B cell (primary cell): ENCODE data around the gene IL36RN. TPM values are rescaled to one million over a fixed set of nuclear protein-coding genes. Genes with fewer than 3 reads are reported as not detected.

Source experiments
- ATAC-seq: fragments of 200-7000 bp; cut with Tn5 transposase; one replicate; pipeline ENCODE4 v1.10.0; 2021; ENCODE audit warnings: low read depth, mild to moderate bottlenecking, moderate number of reproducible peaks, moderate library complexity
- CTCF ChIA-PET: fragments of 350-600 bp; sonication (Branson Sonifier 250); formaldehyde crosslinking; loops from one replicate; lab custom pipeline; 2021; ENCODE audit warnings: antibody characterized with exemption, inconsistent platforms; lab: Charles Lee
- POLR2A ChIA-PET: fragments of 350-600 bp; sonication (Branson Sonifier 250); formaldehyde crosslinking; loops from one replicate; lab custom pipeline; 2021; ENCODE audit warnings: antibody characterized with exemption; lab: Charles Lee
- DNase-seq: peaks from one replicate; pipeline ENCODE4 v3.0.0; 2013
- H2AFZ ChIP-seq: 2 replicates; pipeline ENCODE4 v1.6.1; 2012; ENCODE audit warnings: mild to moderate bottlenecking, low read depth, low read length; ENCODE audit not compliant: insufficient read depth, poor library complexity, severe bottlenecking
- H3K27ac ChIP-seq, 2 donors: 1 replicate in 1 of 2; 2 replicates in 1 of 2; pipeline ENCODE4 v1.5.1; 2012 to 2013; ENCODE audit warnings: low read length in 2 of 2, mild to moderate bottlenecking in 2 of 2, moderate library complexity in 1 of 2
- H3K27me3 ChIP-seq, 4 experiments: fragments of 200-600 bp in 1 of 4; sonication (generic) in 1 of 4; replicated peaks in 1 of 4; 1 replicate in 2 of 4; 2 replicates in 2 of 4; pipeline versions ENCODE4 v1.6.1 to v1.7.0; 2013 to 2016; ENCODE audit warnings: low read length in 3 of 4, mild to moderate bottlenecking in 2 of 4, mixed read lengths in 1 of 4, moderate library complexity in 1 of 4; ENCODE audit not compliant: insufficient read depth in 4 of 4, control insufficient read depth in 3 of 4; ENCODE audit errors: control extremely low read depth in 1 of 4
- H3K36me3 ChIP-seq, 2 experiments: replicated peaks in 1 of 2; 1 replicate in 1 of 2; 2 replicates in 1 of 2; pipeline versions ENCODE4 v1.6.1 to v1.7.1; 2013; ENCODE audit warnings: low read length in 1 of 2; ENCODE audit not compliant: insufficient read depth in 2 of 2, control insufficient read depth in 1 of 2; ENCODE audit errors: control extremely low read depth in 1 of 2, extremely low read depth in 1 of 2
- H3K4me1 ChIP-seq, 2 donors: fragments of 200-600 bp in 1 of 2; sonication (generic) in 1 of 2; 1 replicate in 1 of 2; 2 replicates in 1 of 2; pipeline versions ENCODE4 v1.5.1 to v1.6.1; 2013 to 2017; ENCODE audit warnings: low read length in 2 of 2; ENCODE audit not compliant: control insufficient read depth in 2 of 2, insufficient read depth in 2 of 2
- H3K4me2 ChIP-seq: replicated peaks from 2 replicates; pipeline ENCODE3; 2012; ENCODE audit warnings: mild to moderate bottlenecking, low read depth, low read length; ENCODE audit not compliant: poor library complexity, severe bottlenecking
- H3K4me3 ChIP-seq, 5 experiments: fragments of 200-600 bp in 1 of 5; sonication (generic) in 1 of 5; 1 replicate in 3 of 5; 2 replicates in 2 of 5; pipeline versions ENCODE4 v1.5.1 to v1.7.0; 2011 to 2016; ENCODE audit warnings: low read length in 4 of 5, mild to moderate bottlenecking in 4 of 5, low read depth in 2 of 5, control low read depth in 1 of 5, moderate library complexity in 1 of 5; ENCODE audit not compliant: insufficient read depth in 1 of 5; ENCODE audit errors: control extremely low read depth in 1 of 5, extremely low read depth in 1 of 5
- H3K79me2 ChIP-seq: fragments of 200-600 bp; sonication (generic); one replicate; pipeline ENCODE4 v1.6.0; 2016; ENCODE audit warnings: low read length; ENCODE audit not compliant: control insufficient read depth, insufficient read depth
- H3K9ac ChIP-seq: fragments of 200-600 bp; sonication (generic); 2 replicates; pipeline ENCODE4 v1.6.1; 2017; ENCODE audit warnings: mild to moderate bottlenecking, low read length, moderate library complexity
- H3K9me3 ChIP-seq, 3 donors: one replicate each; pipeline versions ENCODE4 v1.6.1 to v1.7.1; 2013; ENCODE audit warnings: low read length in 2 of 3; ENCODE audit not compliant: control insufficient read depth in 2 of 3, insufficient read depth in 1 of 3; ENCODE audit errors: control extremely low read depth in 1 of 3
- H4K20me1 ChIP-seq: 2 replicates; pipeline ENCODE4 v1.6.0; 2012; ENCODE audit warnings: mild to moderate bottlenecking, low read length; ENCODE audit not compliant: insufficient read depth, control insufficient read depth, poor library complexity, severe bottlenecking
- H3K27ac Mint-ChIP-seq: one replicate; pipeline ENCODE4 v1.8.0; 2021; ENCODE audit warnings: mixed read lengths
- H3K27me3 Mint-ChIP-seq: one replicate; pipeline ENCODE4 v1.8.0; 2021; ENCODE audit warnings: mixed read lengths
- H3K4me1 Mint-ChIP-seq: one replicate; pipeline ENCODE4 v1.8.0; 2021; ENCODE audit warnings: mixed read lengths
- H3K4me3 Mint-ChIP-seq: one replicate; pipeline ENCODE4 v1.8.0; 2021; ENCODE audit warnings: mixed read lengths
- H3K9me3 Mint-ChIP-seq: one replicate; pipeline ENCODE4 v1.8.0; 2022; ENCODE audit warnings: mixed read lengths; ENCODE audit not compliant: insufficient read depth
- EZH2 ChIP-seq: IDR thresholded peaks from 2 replicates; pipeline ENCODE4 v1.6.1; 2012; ENCODE audit warnings: borderline replicate concordance, low read depth, mild to moderate bottlenecking, moderate library complexity, low read length; ENCODE audit not compliant: insufficient read depth, poor library complexity, severe bottlenecking
- WGBS: methylation state at CpG from one replicate; pipeline ENCODE4 v1.1.5; 2013; ENCODE audit warnings: missing lambda C conversion rate; ENCODE audit not compliant: insufficient coverage; 5-methylcytosine and 5-hydroxymethylcytosine counted together
- intact Hi-C: fragments of 100-400 bp; cut with micrococcal nuclease; formaldehyde crosslinking; loops from one replicate; pipeline ENCODE4 v1.10.0; 2022
- polyA plus RNA-seq: library from polyadenylated mRNA; depleted of rRNA; stranded (reverse); fragments of >200 nt; gene quantifications from 2 replicates; pipeline ENCODE4 v1.2.3, GENCODE V29; 2012
- small RNA-seq: library from RNA; depleted of rRNA; stranded (forward); fragments of <200 nt; gene quantifications from one replicate; pipeline ENCODE3, GENCODE V24; 2012; ENCODE audit warnings: low replicate concordance, low read depth; ENCODE audit not compliant: insufficient read length
- total RNA-seq, 2 donors: library from RNA; stranded (reverse); fragments of 120-200 nt in 1 of 2; gene quantifications; 1 replicate in 1 of 2; 2 replicates in 1 of 2; pipeline versions ENCODE4 v1.2.3 to v1.2.4, GENCODE V29; 2013 to 2022
- TF ChIP-seq, protein P1 (sequence below): fragments of 200-600 bp; IDR thresholded peaks from one replicate; pipeline ENCODE4 v1.8.0; 2022; ENCODE audit warnings: antibody characterized with exemption, mild to moderate bottlenecking

Gene IL36RN
- total and polyA plus RNA-seq, 2 donors (not counting 1 experiment from before 2014, with no cell fraction given): not detected

DNA sequence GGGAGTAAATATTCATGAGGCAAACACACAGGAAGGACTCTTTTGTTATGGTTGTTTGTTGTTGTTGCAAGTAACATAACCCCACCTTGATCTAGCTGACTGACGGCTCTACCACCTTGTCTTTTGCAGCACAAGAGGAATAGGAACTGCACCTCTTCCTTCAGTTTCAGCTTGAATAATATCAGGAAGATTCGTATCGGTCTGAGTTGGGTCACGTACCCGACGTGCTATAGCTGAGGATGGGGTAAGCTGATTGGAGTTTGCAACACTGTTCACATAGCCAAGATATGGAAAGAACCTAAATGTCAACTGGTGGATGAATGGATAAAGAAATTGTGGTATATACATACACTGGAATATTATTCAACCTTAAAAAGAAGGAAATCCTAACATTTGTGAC, 53.9 kb downstream of the IL36RN start:
- no peak overlapping the region for H3K27ac ChIP-seq
- no peak overlapping the region for H3K4me2 ChIP-seq
- WGBS: 74% methylated on average over 5 of the region's 6 CpGs
- Mint-ChIP-seq H3K4me3 (no peak overlapping the region), H3K27me3 (peaks cover 11% of the 10 kb centered on the region), H3K9me3 (no peaks in the 10 kb centered on the region), H3K27ac (no peak overlapping the region), H3K4me1 (peaks cover 11% of the 10 kb centered on the region)
- no peak overlapping the region for H3K9ac ChIP-seq
- H3K36me3 ChIP-seq: no peaks in the 10 kb centered on the region
- intact Hi-C loops: no loop called here
- ChIA-PET CTCF (interaction anchor here (1.3 kb wide), 1 partner anchor 21 kb away, joined by 3 read pairs; no protein-coding TSS in a partner anchor), POLR2A (no interaction called here)
- DNase-seq (no peak), ATAC-seq (no peak)
- H3K4me3 ChIP-seq: no peak overlapping the region
- peaks cover 0 to 6% (median 2%) of the 10 kb centered on the region in 4 experiments for H3K27me3 ChIP-seq
- H3K79me2 ChIP-seq: no peaks in the 10 kb centered on the region
- H4K20me1 ChIP-seq: no peaks in the 10 kb centered on the region
- no peak overlapping the region for H2AFZ ChIP-seq
- peaks cover 25 to 27% of the 10 kb centered on the region in 2 donors for H3K4me1 ChIP-seq
- TF ChIP-seq, protein P1, sequence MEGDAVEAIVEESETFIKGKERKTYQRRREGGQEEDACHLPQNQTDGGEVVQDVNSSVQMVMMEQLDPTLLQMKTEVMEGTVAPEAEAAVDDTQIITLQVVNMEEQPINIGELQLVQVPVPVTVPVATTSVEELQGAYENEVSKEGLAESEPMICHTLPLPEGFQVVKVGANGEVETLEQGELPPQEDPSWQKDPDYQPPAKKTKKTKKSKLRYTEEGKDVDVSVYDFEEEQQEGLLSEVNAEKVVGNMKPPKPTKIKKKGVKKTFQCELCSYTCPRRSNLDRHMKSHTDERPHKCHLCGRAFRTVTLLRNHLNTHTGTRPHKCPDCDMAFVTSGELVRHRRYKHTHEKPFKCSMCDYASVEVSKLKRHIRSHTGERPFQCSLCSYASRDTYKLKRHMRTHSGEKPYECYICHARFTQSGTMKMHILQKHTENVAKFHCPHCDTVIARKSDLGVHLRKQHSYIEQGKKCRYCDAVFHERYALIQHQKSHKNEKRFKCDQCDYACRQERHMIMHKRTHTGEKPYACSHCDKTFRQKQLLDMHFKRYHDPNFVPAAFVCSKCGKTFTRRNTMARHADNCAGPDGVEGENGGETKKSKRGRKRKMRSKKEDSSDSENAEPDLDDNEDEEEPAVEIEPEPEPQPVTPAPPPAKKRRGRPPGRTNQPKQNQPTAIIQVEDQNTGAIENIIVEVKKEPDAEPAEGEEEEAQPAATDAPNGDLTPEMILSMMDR: no peak
- no peak for TF ChIP-seq EZH2
- H3K9me3 ChIP-seq: no peaks in the 10 kb centered on the region

DNA sequence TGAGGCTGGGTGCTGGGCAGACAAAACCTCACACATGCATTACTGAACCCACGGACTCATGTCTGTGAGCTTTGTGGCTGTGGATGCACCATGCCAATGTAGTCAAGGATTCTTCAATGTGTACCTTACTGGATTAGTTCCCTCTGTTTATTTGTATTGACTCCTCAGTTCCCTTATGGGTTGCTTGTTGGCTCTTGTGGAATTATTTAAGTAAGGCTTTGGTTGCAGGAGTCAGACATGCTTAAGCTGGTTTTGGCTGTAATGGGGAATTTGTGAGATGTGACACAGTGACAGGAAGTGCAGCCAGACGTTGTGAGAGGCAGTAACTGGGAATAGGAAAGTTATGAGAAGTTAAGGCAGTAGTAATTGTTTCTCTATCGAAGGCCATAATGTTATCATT, 54.8 kb downstream of the IL36RN start:
- H3K27me3 Mint-ChIP-seq: peaks cover 6% of the 10 kb centered on the region
- no peak overlapping the region for H3K27ac Mint-ChIP-seq

More for the DNA sequence above, 54.8 kb downstream of the IL36RN start:
- ATAC-seq (no peak), DNase-seq (no peak)
- H4K20me1 ChIP-seq: no peaks in the 10 kb centered on the region
- H3K4me1 Mint-ChIP-seq: peaks cover 11% of the 10 kb centered on the region
- peaks cover 25 to 27% of the 10 kb centered on the region in 2 donors for H3K4me1 ChIP-seq
- H3K36me3 ChIP-seq: no peaks in the 10 kb centered on the region
- 0% methylated on average over 1 of the region's 3 CpGs for WGBS
- intact Hi-C loops: no loop called here
- TF ChIP-seq, protein P1: no peak
- TF ChIP-seq EZH2: no peak
- H3K9me3 Mint-ChIP-seq: no peaks in the 10 kb centered on the region
- H3K9me3 ChIP-seq: no peaks in the 10 kb centered on the region
- no peak overlapping the region for H3K4me3 ChIP-seq
- H3K9ac ChIP-seq: no peak overlapping the region
- no peak overlapping the region for H3K4me3 Mint-ChIP-seq
- POLR2A ChIA-PET: no interaction called here
- no peak overlapping the region for H3K4me2 ChIP-seq
- H2AFZ ChIP-seq: no peak overlapping the region
- no peak overlapping the region for H3K27ac ChIP-seq
- CTCF ChIA-PET: interaction anchor here (0.9 to 3.1 kb wide), 3 partner anchors 20 to 29 kb away, joined by 3 to 16 read pairs (median 3); no protein-coding TSS in a partner anchor
- peaks cover 0 to 3% (median 1%) of the 10 kb centered on the region in 4 experiments for H3K27me3 ChIP-seq
- H3K79me2 ChIP-seq: no peaks in the 10 kb centered on the region

Small RNAs within 50 kb of the gene (small RNA-seq; reads per million reads assigned to genes)
- gene RNU6-1180P: not detected

Other genes starting within 250 kb of the IL36RN start
- 0.20 TPM in 1 of 2 replicates, not detected in the other for gene IL1B, start 222.4 kb upstream of the IL36RN start, total RNA-seq
- 3.6 and 13.1 TPM in 2 replicates for gene IL1B, start 222.4 kb upstream of the IL36RN start, polyA plus RNA-seq
- 0.79 TPM in 1 of 2 replicates, not detected in the other for gene IL37, start 148.0 kb upstream of the IL36RN start, total RNA-seq
- gene IL37, start 148.0 kb upstream of the IL36RN start, polyA plus RNA-seq: not detected in 2 replicates
- gene IL36G, start 81.2 kb upstream of the IL36RN start, total RNA-seq: not detected in 2 replicates
- gene IL36G, start 81.2 kb upstream of the IL36RN start, polyA plus RNA-seq: not detected in 2 replicates
- not detected in 2 replicates for gene IL36A, start 53.7 kb upstream of the IL36RN start, total RNA-seq
- gene IL36A, start 53.7 kb upstream of the IL36RN start, polyA plus RNA-seq: not detected in 2 replicates
- not detected in 2 replicates for gene IL36B, start 6.3 kb upstream of the IL36RN start, total RNA-seq
- not detected in 2 replicates for gene IL36B, start 6.3 kb upstream of the IL36RN start, polyA plus RNA-seq
- gene IL1F10, start 8.8 kb downstream of the IL36RN start, total RNA-seq: not detected in 2 replicates
- not detected in 2 replicates for gene IL1F10, start 8.8 kb downstream of the IL36RN start, polyA plus RNA-seq
- not detected in 2 replicates for gene IL1RN, start 68.4 kb downstream of the IL36RN start, total RNA-seq
- 0.40 and 0.79 TPM in 2 replicates for gene IL1RN, start 68.4 kb downstream of the IL36RN start, polyA plus RNA-seq
- gene PSD4, start 114.8 kb downstream of the IL36RN start, total RNA-seq: 203 and 217 TPM in 2 replicates
- 87.1 and 113 TPM in 2 replicates for gene PSD4, start 114.8 kb downstream of the IL36RN start, polyA plus RNA-seq
- gene PAX8, start 219.7 kb downstream of the IL36RN start, total RNA-seq: 0.64 and 1.2 TPM in 2 replicates
- gene PAX8, start 219.7 kb downstream of the IL36RN start, polyA plus RNA-seq: 0.45 TPM in 2 replicates